Astrocyte (in vitro differentiated cells and primary cell): ENCODE data around the gene LCK.

Experiments
- EZH2 ChIP-seq: IDR thresholded peaks from 2 replicates; pipeline ENCODE4 v1.6.1; 2012; ENCODE audit warnings: mild to moderate bottlenecking, low read length, inconsistent platforms; ENCODE audit not compliant: insufficient read depth
- TF ChIP-seq, protein P1 (sequence below): IDR thresholded peaks from 2 replicates; pipeline ENCODE4 v1.5.1; 2011; ENCODE audit warnings: low read depth, mild to moderate bottlenecking, inconsistent platforms, low read length, moderate library complexity; ENCODE audit not compliant: insufficient read depth

DNA sequence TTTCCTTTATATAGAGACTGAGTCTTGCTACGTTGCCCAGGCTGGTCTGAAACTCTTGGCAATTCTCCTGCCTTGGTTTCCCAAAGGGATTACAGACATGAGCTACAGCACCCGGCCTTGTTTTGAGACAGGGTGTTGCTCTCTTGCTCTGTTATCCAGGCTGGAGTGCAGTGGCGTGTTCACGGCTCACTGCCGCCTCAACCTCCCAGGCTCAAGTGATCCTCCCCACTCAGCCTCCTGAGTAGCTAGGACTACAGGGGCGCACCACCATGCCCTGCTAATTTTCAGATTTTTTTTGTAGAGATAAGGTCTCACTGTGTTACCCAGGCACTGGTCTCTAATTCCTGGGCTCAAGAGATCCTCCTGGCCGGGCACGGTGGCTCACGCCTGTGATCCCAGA lies 14.8 kb downstream of the LCK start:
- TF ChIP-seq, protein P1, sequence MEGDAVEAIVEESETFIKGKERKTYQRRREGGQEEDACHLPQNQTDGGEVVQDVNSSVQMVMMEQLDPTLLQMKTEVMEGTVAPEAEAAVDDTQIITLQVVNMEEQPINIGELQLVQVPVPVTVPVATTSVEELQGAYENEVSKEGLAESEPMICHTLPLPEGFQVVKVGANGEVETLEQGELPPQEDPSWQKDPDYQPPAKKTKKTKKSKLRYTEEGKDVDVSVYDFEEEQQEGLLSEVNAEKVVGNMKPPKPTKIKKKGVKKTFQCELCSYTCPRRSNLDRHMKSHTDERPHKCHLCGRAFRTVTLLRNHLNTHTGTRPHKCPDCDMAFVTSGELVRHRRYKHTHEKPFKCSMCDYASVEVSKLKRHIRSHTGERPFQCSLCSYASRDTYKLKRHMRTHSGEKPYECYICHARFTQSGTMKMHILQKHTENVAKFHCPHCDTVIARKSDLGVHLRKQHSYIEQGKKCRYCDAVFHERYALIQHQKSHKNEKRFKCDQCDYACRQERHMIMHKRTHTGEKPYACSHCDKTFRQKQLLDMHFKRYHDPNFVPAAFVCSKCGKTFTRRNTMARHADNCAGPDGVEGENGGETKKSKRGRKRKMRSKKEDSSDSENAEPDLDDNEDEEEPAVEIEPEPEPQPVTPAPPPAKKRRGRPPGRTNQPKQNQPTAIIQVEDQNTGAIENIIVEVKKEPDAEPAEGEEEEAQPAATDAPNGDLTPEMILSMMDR = no peak
- no peak for TF ChIP-seq EZH2
